Measurements from ENCODE around the gene TBC1D14. TPM values are rescaled to one million over a fixed set of nuclear protein-coding genes. Genes with fewer than 3 reads are reported as not detected.
"Not testable (repeated sequence)": the region's sequence is repeated elsewhere in the genome, so short reads cannot be mapped to it uniquely, and the experiment has no call there.

The TBC1D14 gene
- total RNA-seq, 2 experiments from 2014 or later, result 38.4 to 44.1 TPM

DNA sequence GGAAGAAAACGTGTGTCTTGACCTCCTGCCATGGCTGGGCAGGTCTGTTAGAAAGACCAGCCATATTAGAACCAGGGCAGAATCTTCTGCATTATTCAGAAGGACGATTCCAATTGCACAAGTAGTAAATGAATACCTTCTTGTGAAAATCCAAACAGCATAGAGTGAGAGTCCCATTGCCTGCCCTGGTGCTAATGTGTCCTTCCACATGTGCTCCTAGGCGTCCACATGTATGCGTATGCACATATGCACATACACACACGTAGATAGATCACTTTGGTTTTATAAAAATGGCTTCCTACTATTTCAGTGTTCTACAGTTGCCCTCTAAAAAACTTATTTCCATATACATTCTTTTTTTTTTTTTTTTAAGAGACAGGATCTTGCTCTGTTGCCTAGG lies 168.4 kb downstream of the TBC1D14 start:
- Histone ChIP-seq H3K9me2 (ENCODE audit: insufficient read depth, low read length) (no peaks in the 10 kb centered on the region), H3K79me2 (ENCODE audit: insufficient read depth, low read depth, low read length) (no peaks in the 10 kb centered on the region), H3K9me3 (ENCODE audit: low read length) (no peaks in the 10 kb centered on the region), H4K20me1 (ENCODE audit: insufficient read depth, low read length) (no peaks in the 10 kb centered on the region), H3K27ac (ENCODE audit: low read depth, low read length, poor library complexity, severe bottlenecking) (no peak overlapping the region), H3K4me1 (ENCODE audit: insufficient read depth, low read length, poor library complexity, severe bottlenecking) (no peaks in the 10 kb centered on the region), H2AFZ (ENCODE audit: low read length) (no peak overlapping the region), H3K4me3 (ENCODE audit: low read depth, low read length, poor library complexity, severe bottlenecking) (no peak overlapping the region), H3K36me3 (ENCODE audit: insufficient read depth, low read length) (no peaks in the 10 kb centered on the region), H3K4me2 (ENCODE audit: low read length) (no peak overlapping the region)
- ChIA-PET CTCF (ENCODE audit: unreplicated experiment) (no interaction called here), POLR2A (no interaction called here)
- intact Hi-C loops (cut with micrococcal nuclease; ENCODE audit: unreplicated experiment), result no loop called here
- no TSS peak for BruUV-seq (replicated peaks)
- TF ChIP-seq CTCF (conservative IDR thresholded peaks at IDR 0.05; ENCODE audit: low read length), result no peak
- TF ChIP-seq EZH2phosphoT487 (IDR thresholded peaks at IDR 0.05; ENCODE audit: borderline replicate concordance, low read depth, low read length), result no peak
- DNase-seq (ENCODE audit: low spot score), result no peak

DNA sequence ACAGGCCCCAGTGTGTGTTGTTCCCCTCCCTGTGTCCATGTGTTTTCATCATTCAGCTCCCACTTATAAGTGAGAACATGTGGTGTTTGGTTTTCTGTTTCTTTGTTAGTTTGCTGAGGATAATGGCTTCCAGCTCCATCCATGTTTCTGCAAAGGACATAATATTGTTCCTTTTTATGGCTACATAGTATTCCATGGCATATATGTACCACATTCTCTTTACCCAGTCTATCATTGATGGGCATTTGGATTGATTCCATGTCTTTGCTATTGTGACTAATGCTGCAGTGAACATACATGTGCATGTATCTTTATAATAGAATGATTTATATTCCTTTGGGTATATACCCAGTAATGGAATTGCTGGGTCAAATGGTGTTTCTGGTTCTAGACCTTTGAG lies 169.9 kb downstream of the TBC1D14 start:
- H3K36me3 ChIP-seq (ENCODE audit: insufficient read depth, low read length); intact Hi-C loops (cut with micrococcal nuclease; ENCODE audit: unreplicated experiment); H4K20me1 ChIP-seq (ENCODE audit: insufficient read depth, low read length); CTCF ChIA-PET (ENCODE audit: unreplicated experiment); H2AFZ ChIP-seq (ENCODE audit: low read length); H3K9me2 ChIP-seq (ENCODE audit: insufficient read depth, low read length); BruUV-seq (replicated peaks); DNase-seq (ENCODE audit: low spot score); H3K4me3 ChIP-seq (ENCODE audit: low read depth, low read length, poor library complexity, severe bottlenecking); H3K27ac ChIP-seq (ENCODE audit: low read depth, low read length, poor library complexity, severe bottlenecking); H3K79me2 ChIP-seq (ENCODE audit: insufficient read depth, low read depth, low read length); H3K4me1 ChIP-seq (ENCODE audit: insufficient read depth, low read length, poor library complexity, severe bottlenecking); H3K4me2 ChIP-seq (ENCODE audit: low read length); H3K9me3 ChIP-seq (ENCODE audit: low read length): not testable (repeated sequence)
- POLR2A ChIA-PET, result interaction anchor here (0.7 to 1.0 kb wide), 2 partner anchors 12 to 355 kb away, joined by 3 read pairs; partner anchors contain the start of gene GRPEL1

DNA sequence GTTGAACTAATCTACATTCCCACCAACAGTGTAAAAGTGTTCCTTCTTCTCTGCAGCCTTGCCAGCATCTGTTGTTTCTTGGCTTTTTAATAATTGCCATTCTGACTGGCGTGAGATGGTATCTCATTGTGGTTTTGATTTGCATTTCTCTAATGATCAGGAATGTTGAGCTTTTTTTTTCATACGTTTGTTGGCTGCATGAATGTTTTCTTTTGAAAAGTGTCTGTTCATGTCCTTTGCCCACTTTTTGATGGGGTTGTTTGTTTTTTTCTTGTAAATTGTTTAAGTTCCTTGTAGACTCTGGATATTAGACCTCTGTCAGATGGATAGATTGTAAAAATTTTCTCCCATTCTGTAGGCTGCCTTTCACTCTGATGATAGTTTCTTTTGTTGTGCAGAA lies 170.3 kb downstream of the TBC1D14 start:
- BruUV-seq (replicated peaks); H3K4me3 ChIP-seq (ENCODE audit: low read depth, low read length, poor library complexity, severe bottlenecking); H4K20me1 ChIP-seq (ENCODE audit: insufficient read depth, low read length); H3K4me2 ChIP-seq (ENCODE audit: low read length); H2AFZ ChIP-seq (ENCODE audit: low read length); DNase-seq (ENCODE audit: low spot score); H3K27ac ChIP-seq (ENCODE audit: low read depth, low read length, poor library complexity, severe bottlenecking); H3K36me3 ChIP-seq (ENCODE audit: insufficient read depth, low read length); H3K9me2 ChIP-seq (ENCODE audit: insufficient read depth, low read length); H3K79me2 ChIP-seq (ENCODE audit: insufficient read depth, low read depth, low read length); CTCF ChIA-PET (ENCODE audit: unreplicated experiment); intact Hi-C loops (cut with micrococcal nuclease; ENCODE audit: unreplicated experiment); H3K4me1 ChIP-seq (ENCODE audit: insufficient read depth, low read length, poor library complexity, severe bottlenecking); H3K9me3 ChIP-seq (ENCODE audit: low read length): not testable (repeated sequence)
- POLR2A ChIA-PET, result interaction anchor here (0.7 to 1.0 kb wide), 2 partner anchors 12 to 356 kb away, joined by 3 read pairs; partner anchors contain the start of gene GRPEL1

Other genes with a start within 250 kb of the TBC1D14 start
- not detected in 2 replicates for gene S100P, start 215.9 kb upstream of the TBC1D14 start, total RNA-seq (2014; rRNA removed; shearing (Covaris generic))
- not detected in 2 replicates for gene S100P, start 215.9 kb upstream of the TBC1D14 start, total RNA-seq (2022)
- gene MRFAP1L1, start 200.0 kb upstream of the TBC1D14 start, total RNA-seq (2014; rRNA removed; shearing (Covaris generic)), result 50.5 and 79.2 TPM in 2 replicates
- gene MRFAP1L1, start 200.0 kb upstream of the TBC1D14 start, total RNA-seq (2022), result 49.3 and 50.1 TPM in 2 replicates
- gene BLOC1S4, start 193.7 kb upstream of the TBC1D14 start, total RNA-seq (2014; rRNA removed; shearing (Covaris generic)), result 26.5 and 36.1 TPM in 2 replicates
- gene BLOC1S4, start 193.7 kb upstream of the TBC1D14 start, total RNA-seq (2022), result 26.1 and 32.3 TPM in 2 replicates
- 7.5 and 8.0 TPM in 2 replicates for gene KIAA0232, start 127.1 kb upstream of the TBC1D14 start, total RNA-seq (2014; rRNA removed; shearing (Covaris generic))
- gene KIAA0232, start 127.1 kb upstream of the TBC1D14 start, total RNA-seq (2022), result 13.5 and 15.8 TPM in 2 replicates
- gene TADA2B, start 133.5 kb downstream of the TBC1D14 start, total RNA-seq (2014; rRNA removed; shearing (Covaris generic)), result 9.9 and 12.8 TPM in 2 replicates
- 20.2 and 20.3 TPM in 2 replicates for gene TADA2B, start 133.5 kb downstream of the TBC1D14 start, total RNA-seq (2022)
- 27.4 and 33.4 TPM in 2 replicates for gene GRPEL1, start 158.2 kb downstream of the TBC1D14 start, total RNA-seq (2014; rRNA removed; shearing (Covaris generic))
- 31.3 and 43.7 TPM in 2 replicates for gene GRPEL1, start 158.2 kb downstream of the TBC1D14 start, total RNA-seq (2022)